CD4-positive, alpha-beta T cell (primary cell): Measurements from ENCODE around the gene MYL4. TPM values are rescaled to one million over a fixed set of nuclear protein-coding genes. Genes with fewer than 3 reads are reported as not detected.
"Not testable (repeated sequence)": the region's sequence is repeated elsewhere in the genome, so short reads cannot be mapped to it uniquely, and the experiment has no call there.

Experiments
- ATAC-seq: fragments of 200-7000 bp; cut with Tn5 transposase; one replicate; pipeline ENCODE4 v1.10.0; 2022; ENCODE audit warnings: mild to moderate bottlenecking; ENCODE audit not compliant: poor library complexity
- CTCF ChIA-PET: fragments of 350-600 bp; sonication (Branson Sonifier 250); formaldehyde crosslinking; loops from one replicate; lab custom pipeline; 2021; ENCODE audit warnings: antibody characterized with exemption, inconsistent platforms; lab: Charles Lee
- POLR2A ChIA-PET: fragments of 350-600 bp; sonication (Branson Sonifier 250); formaldehyde crosslinking; loops from one replicate; lab custom pipeline; 2021; ENCODE audit warnings: antibody characterized with exemption, inconsistent platforms; lab: Charles Lee
- DNase-seq, 14 experiments: peaks; one replicate each; pipeline ENCODE4 v3.0.0-alpha.2; 2013 to 2020; ENCODE audit warnings: mixed read lengths in 2 of 14
- H3K27ac ChIP-seq, 2 donors: one replicate each; pipeline versions ENCODE4 v1.5.1 to v1.7.0; 2013; ENCODE audit warnings: low read length in 2 of 2, low read depth in 1 of 2, mild to moderate bottlenecking in 1 of 2
- H3K27me3 ChIP-seq, 2 experiments: 1 replicate in 1 of 2; 2 replicates in 1 of 2; pipeline versions ENCODE4 v1.6.1 to v1.7.0; 2013; ENCODE audit warnings: low read length in 2 of 2, control low read depth in 1 of 2, mild to moderate bottlenecking in 1 of 2, moderate library complexity in 1 of 2; ENCODE audit not compliant: insufficient read depth in 2 of 2, control insufficient read depth in 1 of 2
- H3K36me3 ChIP-seq: one replicate; pipeline ENCODE4 v1.6.1; 2013; ENCODE audit warnings: low read length, control low read depth; ENCODE audit not compliant: insufficient read depth
- H3K4me1 ChIP-seq: one replicate; pipeline ENCODE4 v1.6.1; 2013; ENCODE audit warnings: low read length, control low read depth; ENCODE audit not compliant: insufficient read depth
- H3K4me3 ChIP-seq: one replicate; pipeline ENCODE4 v1.5.1; 2013; ENCODE audit warnings: mild to moderate bottlenecking, low read length, moderate library complexity
- H3K9me3 ChIP-seq, 2 experiments: 1 replicate in 1 of 2; 2 replicates in 1 of 2; pipeline versions ENCODE4 v1.6.1 to v1.7.0; 2013; ENCODE audit warnings: low read length in 2 of 2, mild to moderate bottlenecking in 2 of 2, control low read depth in 1 of 2, moderate library complexity in 1 of 2; ENCODE audit not compliant: control insufficient read depth in 1 of 2, insufficient read depth in 1 of 2
- H3K27ac Mint-ChIP-seq: one replicate; pipeline ENCODE4 v1.8.0; 2020; ENCODE audit warnings: mixed read lengths
- H3K27me3 Mint-ChIP-seq: one replicate; pipeline ENCODE4 v1.8.0; 2021; ENCODE audit warnings: mixed read lengths
- H3K36me3 Mint-ChIP-seq: one replicate; pipeline ENCODE4 v1.8.0; 2021; ENCODE audit warnings: low read depth, mixed read lengths
- H3K4me1 Mint-ChIP-seq: one replicate; pipeline ENCODE4 v1.8.0; 2021; ENCODE audit warnings: low read depth, mixed read lengths
- H3K4me3 Mint-ChIP-seq: one replicate; pipeline ENCODE4 v1.8.0; 2020; ENCODE audit warnings: mild to moderate bottlenecking, mixed read lengths
- H3K9me3 Mint-ChIP-seq: one replicate; pipeline ENCODE4 v1.8.0; 2020; ENCODE audit warnings: mixed read lengths
- intact Hi-C, 2 experiments: fragments of 100-400 bp; cut with DNase I in 1 of 2; cut with micrococcal nuclease in 1 of 2; formaldehyde crosslinking; loops; one replicate each; pipeline versions ENCODE4 v1.15.1 to v1.9.0; 2023 to 2025; cut with DNase I, micrococcal nuclease
- total RNA-seq, 174 experiments: library from RNA in 2 of 174; stranded (reverse) in 2 of 174; gene quantifications; one replicate each; pipeline ENCODE4 v1.2.3 and lab custom pipeline; 2021 to 2026
- TF ChIP-seq, protein P1 (sequence below): fragments of 200-600 bp; IDR thresholded peaks from one replicate; pipeline ENCODE4 v1.8.0; 2022; ENCODE audit warnings: antibody characterized with exemption, mild to moderate bottlenecking

The MYL4 gene
- total RNA-seq, 2 experiments from 2014 or later: not detected

GRCh38 chr17:47214931-47215330 is 5.8 kb downstream of the MYL4 start:
- peaks cover 28% of the 10 kb centered on the region for H3K4me1 Mint-ChIP-seq
- no peaks in the 10 kb centered on the region for H3K36me3 Mint-ChIP-seq
- H3K4me3 Mint-ChIP-seq: no peak overlapping the region
- no peak for DNase-seq
- ChIA-PET POLR2A (no interaction called here), CTCF (no interaction called here)
- Histone ChIP-seq H3K27me3 (no peaks in the 10 kb centered on the region), H3K36me3 (no peaks in the 10 kb centered on the region), H3K4me1 (peaks cover 35% of the 10 kb centered on the region), H3K27ac (no peak overlapping the region), H3K9me3 (no peaks in the 10 kb centered on the region), H3K4me3 (no peak overlapping the region)
- peaks cover 3% of the 10 kb centered on the region for H3K27me3 Mint-ChIP-seq
- no peaks in the 10 kb centered on the region for H3K9me3 Mint-ChIP-seq
- TF ChIP-seq, protein P1, sequence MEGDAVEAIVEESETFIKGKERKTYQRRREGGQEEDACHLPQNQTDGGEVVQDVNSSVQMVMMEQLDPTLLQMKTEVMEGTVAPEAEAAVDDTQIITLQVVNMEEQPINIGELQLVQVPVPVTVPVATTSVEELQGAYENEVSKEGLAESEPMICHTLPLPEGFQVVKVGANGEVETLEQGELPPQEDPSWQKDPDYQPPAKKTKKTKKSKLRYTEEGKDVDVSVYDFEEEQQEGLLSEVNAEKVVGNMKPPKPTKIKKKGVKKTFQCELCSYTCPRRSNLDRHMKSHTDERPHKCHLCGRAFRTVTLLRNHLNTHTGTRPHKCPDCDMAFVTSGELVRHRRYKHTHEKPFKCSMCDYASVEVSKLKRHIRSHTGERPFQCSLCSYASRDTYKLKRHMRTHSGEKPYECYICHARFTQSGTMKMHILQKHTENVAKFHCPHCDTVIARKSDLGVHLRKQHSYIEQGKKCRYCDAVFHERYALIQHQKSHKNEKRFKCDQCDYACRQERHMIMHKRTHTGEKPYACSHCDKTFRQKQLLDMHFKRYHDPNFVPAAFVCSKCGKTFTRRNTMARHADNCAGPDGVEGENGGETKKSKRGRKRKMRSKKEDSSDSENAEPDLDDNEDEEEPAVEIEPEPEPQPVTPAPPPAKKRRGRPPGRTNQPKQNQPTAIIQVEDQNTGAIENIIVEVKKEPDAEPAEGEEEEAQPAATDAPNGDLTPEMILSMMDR: no peak
- H3K27ac Mint-ChIP-seq: no peak overlapping the region
- ATAC-seq: no peak
- intact Hi-C loops: no loop called here

- POLR2A ChIA-PET: interaction anchor here (4.5 kb wide), 1 partner anchor 11 kb away, joined by 35 read pairs; no protein-coding TSS in a partner anchor
- H3K36me3 Mint-ChIP-seq, DNase-seq, H3K36me3 ChIP-seq, H3K4me3 Mint-ChIP-seq, H3K27me3 Mint-ChIP-seq, H3K9me3 Mint-ChIP-seq, ATAC-seq, H3K4me3 ChIP-seq, H3K27me3 ChIP-seq, H3K9me3 ChIP-seq, H3K27ac ChIP-seq: not testable (repeated sequence)
- CTCF ChIA-PET: interaction anchor here (1.6 kb wide), 1 partner anchor 10 kb away, joined by 3 read pairs; no protein-coding TSS in a partner anchor
- Mint-ChIP-seq H3K4me1 (peaks cover 37% of the 10 kb centered on the region), H3K27ac (peak overlapping the region; percentile 43)
- H3K4me1 ChIP-seq: peaks cover 51% of the 10 kb centered on the region
- intact Hi-C loops: loop anchor here in 1 of 2 experiments (1.0 kb wide), 1 partner anchor 12 kb away; no protein-coding TSS in a partner anchor
Measured at GRCh38 chr17:47216821-47217220, 7.7 kb downstream of the MYL4 start.

DNA sequence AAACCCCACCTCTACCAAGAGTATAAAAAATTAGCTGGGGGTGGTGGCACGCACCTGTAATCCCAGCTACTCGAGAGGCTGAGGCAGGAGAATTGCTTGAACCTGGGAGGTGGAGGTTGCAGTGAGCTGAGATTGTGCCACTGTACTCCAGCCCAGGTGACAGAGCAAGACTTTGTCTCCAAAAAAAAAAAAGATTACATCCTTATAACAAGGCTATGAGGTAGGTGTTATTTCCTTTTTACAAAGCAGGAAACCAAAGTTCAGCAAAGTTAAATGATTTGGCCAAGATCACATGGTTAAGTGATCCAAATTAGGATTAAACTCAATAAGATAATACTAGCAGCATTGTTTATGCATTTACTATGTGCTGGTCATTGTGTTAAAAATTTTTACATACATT is 8.1 kb downstream of the MYL4 start:
- CTCF ChIA-PET: interaction anchor here (1.6 kb wide), 1 partner anchor 11 kb away, joined by 3 read pairs; no protein-coding TSS in a partner anchor
- DNase-seq: peak in 3 of 14 experiments; percentile 52 to 79 (median 63)
- H3K4me1 Mint-ChIP-seq: peaks cover 37% of the 10 kb centered on the region

DNA sequence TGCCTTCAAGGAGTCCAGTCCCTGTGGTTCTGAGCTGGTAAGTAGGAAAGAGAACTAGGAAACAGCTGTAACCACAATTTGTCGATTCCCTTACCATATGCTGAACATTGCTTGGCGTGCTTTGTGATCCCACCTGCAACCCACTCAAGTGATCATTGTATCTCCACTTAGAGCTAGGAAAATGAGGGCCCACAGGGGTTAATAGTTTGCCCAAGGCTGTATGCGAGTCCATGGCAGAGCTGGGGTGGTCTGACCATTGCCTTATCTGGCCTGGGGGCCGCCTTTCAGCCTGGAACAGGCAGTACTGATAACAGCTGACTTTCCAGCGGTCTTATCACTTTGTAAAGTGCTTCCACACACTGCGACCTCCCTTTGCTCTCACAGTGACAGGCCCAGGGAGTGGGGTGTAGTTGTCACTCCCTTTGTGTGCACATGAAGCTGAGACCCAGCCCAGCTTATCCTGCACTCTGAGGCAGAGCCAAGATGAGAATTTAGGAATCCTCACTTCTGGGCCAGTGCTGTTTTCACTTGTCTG is 9.8 kb downstream of the MYL4 start:
- no peaks in the 10 kb centered on the region for H3K9me3 ChIP-seq
- H3K27me3 Mint-ChIP-seq: no peaks in the 10 kb centered on the region
- no peak overlapping the region for H3K4me3 Mint-ChIP-seq
- H3K27ac Mint-ChIP-seq: no peak overlapping the region
- intact Hi-C loops: no loop called here
- no peaks in the 10 kb centered on the region for H3K36me3 Mint-ChIP-seq
- POLR2A ChIA-PET: interaction anchor here (1.0 to 4.5 kb wide), 2 partner anchors 13 to 29 kb away, joined by 3 to 35 read pairs; no protein-coding TSS in a partner anchor
- H3K4me3 ChIP-seq: no peak overlapping the region
- ATAC-seq: no peak
- peaks cover 37% of the 10 kb centered on the region for H3K4me1 Mint-ChIP-seq
- H3K36me3 ChIP-seq: no peaks in the 10 kb centered on the region
- no peak overlapping the region for H3K27ac ChIP-seq
- H3K4me1 ChIP-seq: peaks cover 51% of the 10 kb centered on the region
- no peaks in the 10 kb centered on the region for H3K27me3 ChIP-seq
- no peaks in the 10 kb centered on the region for H3K9me3 Mint-ChIP-seq
- DNase-seq: no peak
- TF ChIP-seq, protein P1: no peak
- CTCF ChIA-PET: no interaction called here

More for the DNA sequence above, 8.1 kb downstream of the MYL4 start:
- POLR2A ChIA-PET: interaction anchor here (4.5 kb wide), 1 partner anchor 12 kb away, joined by 35 read pairs; no protein-coding TSS in a partner anchor
- H3K9me3 Mint-ChIP-seq, H3K4me3 Mint-ChIP-seq, H3K27ac ChIP-seq, H3K4me3 ChIP-seq, H3K27me3 Mint-ChIP-seq, H3K9me3 ChIP-seq, H3K36me3 Mint-ChIP-seq, H3K36me3 ChIP-seq, H3K27me3 ChIP-seq: not testable (repeated sequence)
- intact Hi-C loops: loop anchor here in 1 of 2 experiments (1.0 kb wide), 1 partner anchor 12 kb away; no protein-coding TSS in a partner anchor
- peak overlapping the region; percentile 43 for H3K27ac Mint-ChIP-seq
- peak; percentile 94 for ATAC-seq
- H3K4me1 ChIP-seq: peaks cover 51% of the 10 kb centered on the region
